GM18907 (cell line): ENCODE results near the gene SEC24C.
"Not testable (repeated sequence)": the region's sequence is repeated elsewhere in the genome, so short reads cannot be mapped to it uniquely, and the experiment has no call there.

Source experiments
- ATAC-seq: cut with Tn5 transposase; IDR thresholded peaks from one replicate; pipeline ENCODE4 v1.9.1; 2021; ENCODE audit warnings: mild to moderate bottlenecking, moderate library complexity; ENCODE audit not compliant: unreplicated experiment

SEC24C gene

GRCh38 chr10:73731588-73732375 is 12.4 kb upstream of the SEC24C start:
- no peak for ATAC-seq

- no peak for ATAC-seq
These were observed 11.7 kb upstream of the SEC24C start for GRCh38 chr10:73732426-73732825.

- no peak for ATAC-seq
These were observed 11.1 kb upstream of the SEC24C start for GRCh38 chr10:73732931-73733623.

- ATAC-seq, result no peak
These were observed 10.0 kb upstream of the SEC24C start for GRCh38 chr10:73734028-73734720.

- no peak for ATAC-seq
These were observed 9.3 kb upstream of the SEC24C start for GRCh38 chr10:73734796-73735305.

GRCh38 chr10:73740501-73741254 is 3.5 kb upstream of the SEC24C start:
- ATAC-seq, result not testable (repeated sequence)

GRCh38 chr10:73742454-73742734 is 1.8 kb upstream of the SEC24C start:
- no peak for ATAC-seq

- no peak for ATAC-seq
These were observed 756 bp upstream of the SEC24C start for GRCh38 chr10:73743327-73743904.

GRCh38 chr10:73744664-73744975 is 448 bp downstream of the SEC24C start:
- peak; percentile 35 for ATAC-seq

- no peak for ATAC-seq
These were observed 2.5 kb downstream of the SEC24C start for GRCh38 chr10:73746721-73747120.

- no peak for ATAC-seq
These were observed 6.6 kb downstream of the SEC24C start for GRCh38 chr10:73750819-73751218.

GRCh38 chr10:73756183-73756582 is 12.0 kb downstream of the SEC24C start:
- ATAC-seq, result no peak

- no peak for ATAC-seq
These were observed 14.7 kb downstream of the SEC24C start for GRCh38 chr10:73758704-73759511.

GRCh38 chr10:73759512-73760115 is 15.4 kb downstream of the SEC24C start:
- ATAC-seq, result no peak

GRCh38 chr10:73761781-73762180 is 17.6 kb downstream of the SEC24C start:
- ATAC-seq, result no peak

- no peak for ATAC-seq
These were observed 18.7 kb downstream of the SEC24C start for GRCh38 chr10:73762915-73763314.

- ATAC-seq, result no peak
These were observed 19.2 kb downstream of the SEC24C start for GRCh38 chr10:73763343-73763742.

- no peak for ATAC-seq
These were observed 20.9 kb downstream of the SEC24C start for GRCh38 chr10:73765066-73765465.

- no peak for ATAC-seq
These were observed 24.7 kb downstream of the SEC24C start for GRCh38 chr10:73768881-73769280.

GRCh38 chr10:73769396-73769795 is 25.2 kb downstream of the SEC24C start:
- no peak for ATAC-seq
